HG03378 (cell line): ENCODE results near the gene ANKRD36C.
A peak's percentile ranks its signal among the peaks of the same experiment; 100 is the strongest.
"Not testable (repeated sequence)": the region's sequence is repeated elsewhere in the genome, so short reads cannot be mapped to it uniquely, and the experiment has no call there.

ENCODE experiments used
- ATAC-seq: cut with Tn5 transposase; IDR thresholded peaks from one replicate; pipeline ENCODE4 v1.9.1; 2021; ENCODE audit warnings: mild to moderate bottlenecking, moderate library complexity; ENCODE audit not compliant: unreplicated experiment

Gene ANKRD36C

DNA sequence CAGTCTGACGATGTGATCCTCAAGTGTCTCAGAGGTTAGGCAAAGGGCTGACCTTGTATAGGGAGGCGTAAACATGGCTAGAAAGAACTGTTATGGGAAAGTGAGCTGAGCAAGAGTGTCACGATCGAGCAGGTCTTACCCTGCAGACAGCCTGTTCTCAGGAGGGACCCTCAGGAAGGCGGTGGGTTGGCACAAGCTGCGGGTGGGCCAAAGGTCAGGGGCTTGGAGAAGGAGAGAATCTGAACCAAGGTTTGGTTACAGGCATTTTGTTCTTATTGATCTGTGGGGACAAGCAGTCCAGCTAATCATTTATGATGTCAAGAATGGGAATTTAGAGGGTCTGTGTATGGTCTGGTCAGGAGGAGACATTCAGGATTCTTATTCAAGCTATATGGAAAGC, 16.4 kb upstream of the ANKRD36C start:
- ATAC-seq = not testable (repeated sequence)

DNA sequence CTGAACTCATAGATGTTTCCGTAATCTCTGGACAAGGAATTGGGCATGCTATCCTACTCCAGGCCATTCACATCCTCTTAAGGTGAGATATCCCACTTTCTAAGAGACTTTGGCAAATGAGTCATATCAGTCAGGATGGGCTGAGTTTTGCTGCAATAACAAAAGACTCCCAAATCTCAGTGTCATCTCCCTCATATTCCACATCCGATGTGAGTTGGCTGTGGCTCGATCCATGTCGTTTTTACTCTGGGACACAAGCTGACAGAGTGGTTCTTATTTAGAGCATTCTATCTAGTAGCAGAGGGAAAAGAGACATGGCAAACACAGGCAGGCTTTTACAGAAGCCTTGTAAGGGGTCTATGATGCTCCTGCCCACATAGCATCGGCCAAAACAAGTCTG, 14.6 kb upstream of the ANKRD36C start:
- ATAC-seq = not testable (repeated sequence)

DNA sequence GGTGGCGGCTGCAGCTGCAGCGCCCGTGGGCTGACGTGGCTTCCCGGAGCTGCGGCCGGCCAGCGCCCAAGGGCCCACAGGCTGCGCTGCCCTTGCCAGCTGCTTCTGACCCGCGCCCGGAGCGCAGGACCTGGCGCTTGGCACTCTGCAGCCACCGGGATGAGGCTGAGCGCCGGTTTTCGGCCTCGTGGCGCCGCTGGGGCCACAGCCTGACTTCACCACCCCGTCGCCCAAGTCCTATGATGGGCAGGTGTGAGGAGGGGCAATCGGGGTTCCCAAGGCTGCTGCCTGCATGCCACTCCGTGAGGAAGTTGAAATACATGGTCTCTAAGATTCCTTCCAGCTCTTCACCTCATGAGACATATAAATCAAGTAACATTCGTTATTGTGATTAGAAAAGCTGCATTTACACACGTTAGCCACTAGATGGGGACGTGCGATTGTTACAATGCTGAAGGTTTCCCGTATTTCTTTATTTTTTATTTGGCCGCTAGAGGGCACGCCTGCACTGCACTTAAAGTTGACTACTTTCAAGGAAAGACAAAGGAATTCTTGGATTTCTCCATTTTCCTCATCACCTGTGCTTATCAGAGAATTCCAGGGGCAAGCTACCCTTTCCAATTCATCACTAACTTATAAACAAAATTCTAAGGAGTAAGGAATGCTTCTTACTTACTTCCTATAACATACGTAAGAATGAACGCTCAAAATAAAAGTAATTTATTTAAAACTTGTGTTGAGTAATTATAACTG, 1.1 kb upstream of the ANKRD36C start:
- peak; percentile 60 for ATAC-seq

DNA sequence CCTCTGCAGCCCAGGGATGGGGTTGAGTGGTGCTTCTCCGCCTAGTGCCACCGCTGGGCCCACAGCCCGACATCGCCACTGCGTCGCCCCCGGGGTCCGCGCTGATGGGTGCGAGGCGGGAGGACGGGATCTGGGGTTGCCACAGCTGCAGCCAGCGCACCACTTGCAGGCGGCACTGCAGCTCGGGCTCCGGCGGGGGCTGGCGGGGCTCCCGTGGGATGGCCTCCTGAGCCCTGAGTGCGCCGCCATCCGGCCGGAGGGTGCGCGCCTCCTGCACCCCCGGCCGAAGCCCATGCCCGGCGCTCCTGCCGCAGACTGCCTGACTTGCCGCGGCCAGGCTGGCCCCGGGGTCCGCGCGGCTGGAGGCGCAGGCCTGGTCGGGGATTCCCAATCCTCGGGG, 478 bp upstream of the ANKRD36C start:
- peak; percentile 32 for ATAC-seq

DNA sequence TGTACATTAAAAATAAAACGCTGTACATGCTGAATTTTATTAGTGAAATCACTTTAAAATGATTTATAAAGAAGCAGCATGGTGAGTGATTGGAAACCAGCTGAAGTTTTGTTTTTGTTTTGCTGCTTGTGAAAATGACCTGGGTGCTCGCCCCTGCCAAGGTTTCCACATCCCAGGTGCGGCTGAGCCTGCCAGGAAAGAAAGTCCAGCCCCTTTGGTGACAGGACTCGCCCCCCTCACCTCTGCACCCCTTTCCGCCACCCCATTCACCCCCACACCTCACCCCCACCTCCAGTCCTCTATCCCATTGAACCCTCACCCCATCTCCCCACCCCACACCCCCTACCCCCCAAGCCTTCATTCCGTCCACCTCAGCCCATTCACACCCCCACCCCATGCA, 740 bp downstream of the ANKRD36C start:
- not testable (repeated sequence) for ATAC-seq

DNA sequence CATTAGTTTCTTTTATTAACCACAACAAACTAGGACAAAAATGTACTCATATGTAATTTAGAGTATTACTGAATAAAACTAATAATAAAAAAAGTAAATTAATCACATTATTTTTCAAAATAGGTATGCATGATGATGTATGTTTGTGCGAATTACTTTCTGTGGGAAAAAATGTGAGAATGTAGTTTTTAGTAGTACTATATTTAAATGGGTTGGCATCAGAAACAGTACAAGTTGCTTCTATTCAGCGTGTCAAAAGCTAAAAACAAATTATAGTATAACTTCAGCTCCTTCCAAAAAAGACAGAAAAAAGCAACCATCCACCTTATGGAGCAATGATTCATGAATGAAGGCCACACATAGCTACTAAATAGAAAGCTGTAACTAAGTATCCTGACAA, 40.0 kb downstream of the ANKRD36C start:
- ATAC-seq = not testable (repeated sequence)

DNA sequence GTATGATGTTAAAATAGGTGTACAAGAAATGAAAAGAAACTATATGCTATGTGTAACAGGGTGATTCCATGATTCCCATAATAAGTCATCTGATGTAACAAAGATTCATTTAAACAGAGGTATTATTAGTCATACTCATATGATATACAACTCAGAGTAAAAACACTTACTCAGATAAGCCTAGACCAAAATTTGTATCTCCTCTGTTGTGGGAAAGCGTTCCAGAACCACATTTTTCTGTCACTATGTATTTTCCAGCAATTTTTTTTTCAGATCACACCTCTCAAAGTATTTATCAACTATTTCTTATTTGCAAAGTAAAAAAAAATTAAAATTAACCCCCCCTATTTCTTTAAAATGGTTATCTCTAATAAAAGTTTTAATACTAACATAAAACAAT, 43.6 kb downstream of the ANKRD36C start:
- ATAC-seq = not testable (repeated sequence)

DNA sequence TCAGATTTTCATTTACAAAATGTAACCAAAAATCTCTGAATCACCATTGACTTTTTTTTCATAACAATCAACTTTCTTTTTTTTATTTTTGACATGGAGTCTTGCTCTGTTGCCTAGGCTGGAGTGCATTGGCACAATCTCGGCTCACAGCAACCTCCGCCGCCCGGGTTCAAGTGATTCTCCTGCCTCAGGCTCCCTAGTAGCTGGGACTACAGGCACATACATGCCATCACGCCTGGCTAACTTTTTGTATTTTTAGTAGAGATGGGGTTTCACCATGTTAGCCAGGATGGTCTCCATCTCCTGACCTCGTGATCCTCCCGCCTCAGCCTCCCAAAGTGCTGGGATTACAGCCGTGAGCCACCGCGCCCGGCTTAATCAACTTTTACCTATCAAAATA, 51.7 kb downstream of the ANKRD36C start:
- not testable (repeated sequence) for ATAC-seq

DNA sequence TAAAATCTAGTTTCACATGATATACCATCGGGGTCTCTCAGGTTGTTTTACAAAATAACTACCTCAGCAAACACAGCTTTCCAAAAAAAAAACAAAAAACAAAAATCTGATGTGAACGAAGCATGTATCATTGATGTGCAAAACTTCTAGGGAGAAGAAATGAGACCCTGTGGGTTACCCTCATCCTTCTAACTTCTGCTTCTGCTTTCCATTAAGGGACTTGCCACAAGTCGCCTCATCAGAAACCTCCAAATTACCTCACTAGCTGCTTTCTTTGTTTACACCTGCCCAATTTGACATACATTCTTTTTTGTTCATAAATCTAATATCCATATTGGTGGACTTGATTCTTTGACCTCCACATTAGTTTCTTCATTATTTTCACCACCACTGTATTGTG, 60.9 kb downstream of the ANKRD36C start:
- ATAC-seq = not testable (repeated sequence)

DNA sequence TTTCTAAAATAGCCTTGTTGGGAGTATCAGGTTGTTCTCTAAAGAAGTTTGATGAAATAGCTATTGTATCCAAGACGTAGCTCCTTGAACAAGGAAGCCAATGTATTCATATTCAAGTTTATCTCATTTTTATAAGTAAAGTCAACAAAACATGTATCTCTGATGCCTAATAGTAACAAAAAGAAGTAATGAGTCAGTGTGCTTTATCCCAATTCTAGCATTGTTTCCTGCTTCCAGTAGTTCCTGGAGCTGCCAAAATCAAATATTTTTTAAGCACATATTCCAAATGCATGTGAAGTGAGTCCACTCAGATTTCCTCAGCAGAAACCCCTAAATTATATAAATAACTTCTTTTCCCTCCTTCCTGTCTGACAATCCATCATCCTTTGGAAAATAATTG, 74.6 kb downstream of the ANKRD36C start:
- not testable (repeated sequence) for ATAC-seq

DNA sequence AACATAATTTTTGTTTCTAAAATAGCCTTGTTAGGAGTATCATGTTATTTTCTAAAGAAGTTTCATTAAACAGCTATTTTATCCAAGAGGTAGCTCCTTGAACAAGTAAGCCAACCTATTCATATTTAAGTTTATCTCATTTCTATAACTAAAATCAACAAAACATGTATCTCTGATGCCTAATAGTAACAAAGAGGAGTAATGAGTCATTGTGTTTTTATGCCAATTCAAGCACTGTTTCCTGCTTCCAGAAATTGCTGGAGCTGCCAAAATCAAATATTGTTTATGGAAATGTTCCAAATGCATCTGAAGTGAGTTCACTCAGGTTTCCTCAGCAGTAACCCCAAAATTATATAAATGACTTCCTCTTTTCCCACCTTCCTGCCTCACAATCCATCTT, 76.5 kb downstream of the ANKRD36C start:
- not testable (repeated sequence) for ATAC-seq

DNA sequence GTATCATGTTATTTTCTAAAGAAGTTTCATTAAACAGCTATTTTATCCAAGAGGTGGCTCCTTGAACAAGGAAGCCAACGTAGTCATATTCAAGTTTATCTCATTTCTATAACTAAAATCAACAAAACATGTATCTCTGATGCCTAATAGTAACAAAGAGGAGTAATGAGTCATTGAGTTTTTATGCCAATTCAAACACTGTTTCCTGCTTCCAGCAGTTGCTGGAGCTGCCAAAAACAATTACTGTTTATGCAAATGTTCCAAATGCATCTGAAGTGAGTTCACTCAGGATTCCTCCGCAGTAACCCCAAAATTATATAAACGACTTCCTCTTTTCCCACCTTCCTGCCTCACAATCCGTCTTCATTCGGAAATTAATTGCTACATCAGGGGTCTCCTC, 80.2 kb downstream of the ANKRD36C start:
- ATAC-seq = not testable (repeated sequence)

DNA sequence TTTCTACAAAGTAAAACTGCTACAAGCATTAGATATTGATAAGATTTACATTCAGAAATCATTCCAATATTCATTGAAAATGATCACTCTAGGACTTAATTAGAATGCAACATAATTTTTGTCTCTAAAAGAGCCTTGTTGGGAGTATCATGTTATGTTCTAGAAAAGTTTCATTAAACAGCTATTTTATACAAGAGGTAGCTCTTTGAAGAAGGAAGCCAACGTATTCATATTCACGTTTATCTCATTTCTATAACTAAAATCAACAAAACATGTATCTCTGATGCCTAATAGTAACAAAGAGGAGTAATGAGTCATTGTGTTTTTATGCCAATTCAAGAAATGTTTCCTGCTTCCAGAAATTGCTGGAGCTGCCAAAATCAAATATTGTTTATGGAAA, 97.2 kb downstream of the ANKRD36C start:
- ATAC-seq = not testable (repeated sequence)

DNA sequence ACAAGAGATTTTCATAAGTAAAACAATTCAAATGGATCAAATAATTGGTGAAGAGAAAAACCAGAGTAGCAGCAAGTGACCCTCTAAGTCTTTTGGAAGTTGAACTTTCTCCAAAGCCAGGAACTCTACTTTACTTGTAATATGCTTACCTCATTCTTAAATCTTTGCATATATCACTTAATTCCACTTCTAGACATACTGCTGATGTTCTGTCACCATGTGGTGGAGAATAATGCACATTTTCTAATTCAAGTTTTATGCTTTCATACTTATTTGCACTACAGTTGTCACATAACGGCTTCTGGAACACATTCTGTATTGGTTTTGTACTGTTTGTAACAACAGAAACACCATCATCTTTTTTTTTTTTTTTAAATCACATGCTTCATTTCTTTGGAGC, 123.7 kb downstream of the ANKRD36C start:
- not testable (repeated sequence) for ATAC-seq

DNA sequence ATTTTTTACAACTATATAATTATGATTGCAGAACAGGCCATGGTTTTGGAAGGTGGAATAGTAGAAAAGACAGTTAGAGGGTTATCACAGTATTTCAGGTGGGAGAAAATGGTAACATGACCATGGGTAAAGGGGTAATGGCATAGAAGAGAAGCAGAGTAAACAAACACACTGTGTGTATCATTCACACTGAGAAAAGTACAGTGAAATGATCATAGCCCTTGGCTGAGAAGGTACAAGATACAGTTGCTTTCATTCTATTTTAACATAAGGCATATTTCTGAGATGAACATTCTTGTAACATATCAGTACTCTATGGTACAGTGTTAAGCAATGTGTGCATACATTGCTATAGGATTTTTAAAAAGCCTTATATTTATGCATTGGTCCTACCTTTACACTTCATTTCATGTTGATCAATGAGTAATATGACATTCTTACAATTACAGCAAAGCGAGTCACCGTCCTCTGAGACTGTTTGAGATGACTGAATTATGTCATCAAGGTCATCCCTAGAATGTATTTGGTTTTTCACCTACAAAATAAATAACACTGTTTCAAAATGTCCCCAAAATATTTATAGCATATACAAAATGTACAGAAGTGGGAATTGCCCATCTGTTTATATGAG, 124.5 kb downstream of the ANKRD36C start:
- not testable (repeated sequence) for ATAC-seq

DNA sequence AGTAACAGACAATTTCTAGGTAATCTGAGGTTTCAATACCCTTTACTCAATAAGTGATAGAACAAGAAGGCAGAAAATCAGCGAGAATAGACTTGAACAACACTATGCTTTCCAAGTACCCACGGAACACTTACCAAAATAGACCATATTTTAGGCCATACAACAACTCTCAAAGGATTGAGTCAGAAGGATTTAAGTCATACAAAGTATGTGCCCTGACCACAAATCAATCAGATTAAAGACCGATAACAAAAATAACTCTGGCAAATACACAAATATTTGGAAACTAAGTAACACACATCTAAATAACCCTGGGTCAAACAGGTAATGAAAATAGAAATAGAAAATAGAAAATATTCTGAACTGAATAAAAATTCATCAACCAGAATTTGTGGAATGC, 129.5 kb downstream of the ANKRD36C start:
- not testable (repeated sequence) for ATAC-seq

DNA sequence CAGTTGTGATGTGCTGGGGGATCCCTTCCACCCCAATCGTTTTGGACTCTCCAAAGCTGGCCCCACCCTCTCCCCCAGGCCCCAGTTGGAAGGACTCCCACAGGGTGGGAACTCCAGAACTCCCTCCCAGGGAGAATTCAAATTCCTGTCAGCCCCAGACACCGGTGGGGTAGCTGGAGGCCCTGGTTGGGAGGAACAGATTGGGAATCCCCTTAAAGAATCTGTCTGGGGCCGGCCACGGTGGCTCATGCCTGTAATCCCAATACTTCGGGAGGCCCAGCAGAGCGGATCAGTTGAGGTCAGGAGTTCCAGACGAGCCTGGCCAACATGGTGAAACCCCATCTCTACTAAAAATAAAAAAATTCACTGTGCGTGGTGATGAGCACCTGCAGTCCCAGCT, 155.5 kb downstream of the ANKRD36C start:
- no peak for ATAC-seq

DNA sequence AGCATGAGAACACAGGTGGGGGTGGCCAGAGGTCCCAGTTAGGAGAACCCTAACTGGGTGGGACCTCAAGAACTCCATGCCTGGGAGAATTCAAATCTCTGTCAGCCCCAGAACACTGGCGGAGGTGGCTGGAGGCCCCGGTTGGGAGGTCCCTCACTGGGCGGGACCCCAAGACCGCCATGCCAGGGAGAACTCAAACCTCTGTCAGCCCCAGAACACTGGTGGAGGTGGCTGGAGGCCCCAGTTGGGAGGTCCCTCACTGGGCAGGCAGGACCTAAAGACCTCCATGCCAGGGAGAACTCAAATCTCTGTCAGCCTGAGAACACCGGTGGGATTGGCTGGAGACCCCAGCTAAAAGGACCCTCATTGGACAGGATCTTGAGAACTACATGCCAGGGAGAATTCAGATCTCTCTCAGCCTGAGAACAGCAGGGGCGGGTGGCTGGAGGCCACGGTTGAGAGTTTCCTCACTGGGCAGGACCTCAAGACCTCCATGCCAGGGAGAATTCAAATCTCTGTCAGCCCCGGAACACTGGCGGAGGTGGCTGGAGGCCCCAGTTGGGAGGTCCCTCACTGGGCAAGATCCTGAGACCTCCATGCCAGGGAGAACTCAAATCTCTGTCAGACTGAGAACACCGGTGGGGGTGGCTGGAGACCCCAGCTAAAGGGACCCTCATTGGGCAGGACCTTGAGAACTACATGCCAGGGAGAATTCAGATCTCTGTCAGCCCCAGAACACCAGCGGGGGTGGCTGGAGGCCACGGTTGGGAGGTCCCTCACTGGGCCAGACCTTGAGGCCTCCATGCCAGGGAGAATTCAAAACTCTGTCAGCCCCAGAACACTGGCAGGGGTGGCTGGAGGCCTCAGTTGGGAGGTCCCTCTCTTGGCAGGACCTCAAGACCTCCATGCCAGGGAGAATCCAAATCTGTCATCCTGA, 157.3 kb downstream of the ANKRD36C start:
- ATAC-seq = not testable (repeated sequence)

DNA sequence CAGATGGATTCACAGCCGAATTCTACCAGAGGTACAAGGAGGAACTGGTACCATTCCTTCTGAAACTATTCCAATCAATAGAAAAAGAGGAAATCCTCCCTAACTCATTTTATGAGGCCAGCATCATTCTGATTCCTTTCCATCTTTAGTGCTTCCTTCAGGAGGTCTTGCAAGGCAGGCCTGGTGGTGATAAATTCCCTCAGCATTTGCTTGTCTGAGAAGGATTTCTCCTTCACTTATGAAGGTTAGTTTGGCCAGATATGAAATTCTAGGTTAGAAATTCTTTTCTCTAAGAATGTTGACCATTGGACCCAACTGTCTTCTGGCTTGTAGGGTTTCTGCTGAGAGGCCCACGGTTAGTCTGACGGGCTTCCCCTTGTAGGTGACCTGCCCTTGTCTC, 167.4 kb downstream of the ANKRD36C start:
- ATAC-seq = not testable (repeated sequence)

DNA sequence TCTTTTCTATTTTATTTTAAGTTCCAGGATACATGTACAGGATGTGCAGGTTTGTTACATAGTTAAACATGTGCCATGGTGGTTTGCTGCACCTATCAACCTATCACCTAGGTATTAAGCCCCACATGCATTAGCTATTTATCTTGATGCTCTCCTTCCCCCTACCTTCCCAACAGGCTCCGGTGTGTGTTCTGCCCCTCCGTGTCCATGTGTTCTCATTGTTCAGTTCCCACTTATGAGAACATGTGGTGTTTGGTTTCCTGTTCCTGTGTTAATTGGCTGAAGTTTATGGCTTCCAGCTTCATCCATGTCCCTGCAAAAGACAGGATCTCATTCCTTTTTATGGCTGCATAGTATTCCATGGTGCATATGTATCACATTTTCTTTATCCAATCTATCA, 174.1 kb downstream of the ANKRD36C start:
- not testable (repeated sequence) for ATAC-seq

DNA sequence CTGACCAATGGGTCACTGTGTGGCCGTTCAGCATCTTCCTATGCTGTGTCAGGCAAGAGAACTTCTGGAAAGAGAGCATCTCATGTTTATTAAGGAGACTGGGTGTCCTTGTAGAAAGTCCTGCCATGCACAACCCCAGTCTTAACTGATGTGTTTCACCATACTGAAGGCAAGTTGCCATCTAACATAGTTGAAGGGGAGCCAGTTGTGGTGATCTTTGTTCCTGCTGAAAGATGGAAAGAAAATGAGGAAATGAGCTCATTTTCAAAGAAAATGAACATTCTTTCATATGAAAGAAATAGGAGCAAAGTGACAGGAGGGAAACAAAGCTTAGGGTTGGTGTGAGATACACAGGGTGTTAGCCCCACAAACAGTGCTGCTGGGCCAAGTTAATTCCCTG, 178.3 kb downstream of the ANKRD36C start:
- ATAC-seq = not testable (repeated sequence)
